HEK293 (cell line): ENCODE results near the gene SLC25A39.
"Not testable (repeated sequence)": the region's sequence is repeated elsewhere in the genome, so short reads cannot be mapped to it uniquely, and the experiment has no call there.

Experiments
- CTCF ChIA-PET: fragments of 350-600 bp; formaldehyde crosslinking; extraction: SDS; loops from one replicate; lab custom pipeline; 2021; ENCODE audit warnings: antibody characterized with exemption; lab: Yijun Ruan, JAX
- POLR2A ChIA-PET: fragments of 300-600 bp; formaldehyde crosslinking; extraction: SDS; loops from one replicate; lab custom pipeline; 2020; ENCODE audit warnings: antibody characterized with exemption, inconsistent platforms; lab: Yijun Ruan, JAX
- H3K27ac ChIP-seq: fragments of 200-500 bp; sonication (Bioruptor generic); 2 replicates; pipeline ENCODE4 v1.5.1; 2014; ENCODE audit warnings: low read depth, low read length, control low read depth, inconsistent platforms; ENCODE audit errors: extremely low read depth
- H3K36me3 ChIP-seq, 2 experiments: fragments of 200-500 bp in 1 of 2; sonication (Bioruptor generic) in 1 of 2; 1 replicate in 1 of 2; 2 replicates in 1 of 2; pipeline ENCODE4 v1.5.1; 2014 to 2017; ENCODE audit warnings: inconsistent platforms in 2 of 2, low read length in 2 of 2; ENCODE audit not compliant: control insufficient read depth in 2 of 2, insufficient read depth in 1 of 2
- H3K4me1 ChIP-seq: fragments of 200-500 bp; sonication (Bioruptor generic); 2 replicates; pipeline ENCODE4 v1.5.1; 2014; ENCODE audit warnings: mild to moderate bottlenecking, low read length, inconsistent platforms; ENCODE audit not compliant: control insufficient read depth, insufficient read depth
- H3K4me3 ChIP-seq: 2 replicates; pipeline ENCODE4 v1.5.1; 2011; ENCODE audit warnings: low read depth, mild to moderate bottlenecking, control low read depth, low read length, moderate library complexity
- H3K9me3 ChIP-seq: fragments of 200-500 bp; sonication (Bioruptor generic); 2 replicates; pipeline ENCODE4 v1.5.1; 2014; ENCODE audit warnings: low read depth, low read length, inconsistent platforms; ENCODE audit not compliant: control insufficient read depth, insufficient read depth
- FEZF1 ChIP-seq: fragments of 450-650 bp; formaldehyde crosslinking; IDR thresholded peaks from 2 replicates; pipeline ENCODE4 v1.5.1; 2016; ENCODE audit warnings: missing biosample characterization, missing genetic modification characterization
- ZBTB17 ChIP-seq: fragments of 450-650 bp; formaldehyde crosslinking; IDR thresholded peaks from 2 replicates; pipeline ENCODE4 v1.5.1; 2016; ENCODE audit warnings: missing biosample characterization, missing genetic modification characterization
- ZBTB48 ChIP-seq: fragments of 450-650 bp; formaldehyde crosslinking; IDR thresholded peaks from 2 replicates; pipeline ENCODE4 v1.5.1; 2016; ENCODE audit warnings: missing biosample characterization, missing genetic modification characterization
- ZBTB8A ChIP-seq: fragments of 450-650 bp; formaldehyde crosslinking; IDR thresholded peaks from 2 replicates; pipeline ENCODE4 v1.5.1; 2016; ENCODE audit warnings: missing biosample characterization, missing genetic modification characterization
- ZIC2 ChIP-seq: fragments of 450-650 bp; formaldehyde crosslinking; IDR thresholded peaks from 2 replicates; pipeline ENCODE4 v1.5.1; 2016; ENCODE audit warnings: missing biosample characterization, missing genetic modification characterization
- ZNF114 ChIP-seq: fragments of 450-650 bp; formaldehyde crosslinking; IDR thresholded peaks from 2 replicates; pipeline ENCODE4 v1.5.0; 2017; ENCODE audit warnings: missing biosample characterization, missing genetic modification characterization
- ZNF121 ChIP-seq: fragments of 450-650 bp; formaldehyde crosslinking; IDR thresholded peaks from 2 replicates; pipeline ENCODE4 v1.5.1; 2016; ENCODE audit warnings: missing biosample characterization, missing genetic modification characterization
- ZNF19 ChIP-seq: fragments of 450-650 bp; formaldehyde crosslinking; IDR thresholded peaks from 2 replicates; pipeline ENCODE4; 2016; ENCODE audit warnings: missing biosample characterization, missing genetic modification characterization, low read depth
- ZNF341 ChIP-seq: fragments of 450-650 bp; formaldehyde crosslinking; IDR thresholded peaks from 2 replicates; pipeline ENCODE4; 2016; ENCODE audit warnings: low read depth, missing biosample characterization, missing genetic modification characterization
- ZNF391 ChIP-seq: fragments of 450-650 bp; formaldehyde crosslinking; IDR thresholded peaks from 2 replicates; pipeline ENCODE4 v1.5.1; 2016; ENCODE audit warnings: low read depth, missing biosample characterization, missing genetic modification characterization, borderline replicate concordance
- ZNF501 ChIP-seq: fragments of 450-650 bp; formaldehyde crosslinking; IDR thresholded peaks from 2 replicates; pipeline ENCODE4 v1.5.1; 2016; ENCODE audit warnings: missing biosample characterization, missing genetic modification characterization
- ZNF623 ChIP-seq: fragments of 450-650 bp; formaldehyde crosslinking; IDR thresholded peaks from 2 replicates; pipeline ENCODE4 v1.5.1; 2016; ENCODE audit warnings: missing biosample characterization, missing genetic modification characterization

SLC25A39 gene

DNA sequence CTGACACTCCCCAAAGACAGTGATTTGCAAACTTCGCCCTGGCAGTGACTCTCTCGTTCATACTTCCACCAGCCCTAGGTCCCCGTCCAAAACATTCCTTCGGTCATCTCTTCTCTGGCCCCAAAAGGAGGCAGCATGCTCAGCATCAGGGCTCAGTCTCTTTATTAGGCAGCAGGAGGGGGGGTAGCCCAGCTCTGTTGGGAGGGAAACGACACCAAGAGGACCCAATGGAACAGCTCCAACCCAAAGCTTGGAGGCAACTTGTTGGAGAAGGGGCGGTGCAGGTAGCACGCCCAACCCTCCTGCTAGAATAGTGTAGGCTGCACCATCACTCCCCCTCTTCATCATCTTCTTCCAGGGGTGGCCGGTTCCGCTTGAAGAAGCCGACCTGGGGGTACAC is 47.4 kb upstream of the SLC25A39 start (continued):
- no peak for TF ChIP-seq ZNF121 (tag by site-specific recombination)
- no peak for TF ChIP-seq ZBTB48 (tag by site-specific recombination)

DNA sequence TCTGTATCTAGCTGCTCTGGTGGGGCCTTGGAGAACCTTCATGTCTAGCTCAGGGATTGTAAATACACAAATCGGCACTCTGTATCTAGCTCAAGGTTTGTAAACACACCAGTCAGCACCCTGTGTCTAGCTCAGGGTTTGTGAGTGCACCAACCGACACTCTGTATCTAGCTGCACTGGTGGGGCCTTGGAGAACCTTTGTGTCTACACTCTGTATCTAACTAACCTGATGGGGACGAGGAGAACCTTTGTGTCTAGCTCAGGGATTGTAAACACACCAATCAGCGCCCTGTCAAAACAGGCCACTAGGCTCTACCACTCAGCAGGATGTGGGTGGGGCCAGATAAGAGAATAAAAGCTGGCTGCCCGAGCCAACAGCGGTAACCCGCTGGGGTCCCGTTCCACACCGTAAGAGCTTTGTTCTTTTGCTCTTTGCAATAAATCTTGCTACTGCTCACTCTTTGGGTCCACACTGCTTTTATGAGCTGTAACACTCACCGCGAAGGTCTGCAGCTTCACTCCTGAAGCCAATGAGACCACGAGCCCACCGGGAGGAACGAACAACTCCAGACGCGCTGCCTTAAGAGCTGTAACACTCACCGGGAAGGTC is 44.9 kb upstream of the SLC25A39 start:
- not testable (repeated sequence) for H3K4me1 ChIP-seq, H3K36me3 ChIP-seq, H3K9me3 ChIP-seq, H3K27ac ChIP-seq, H3K4me3 ChIP-seq
- TF ChIP-seq ZIC2 (peak; percentile 81), ZBTB17 (tag by site-specific recombination) (0 out of 2 replicates have a peak, but pooled peaks have one; percentile 23), FEZF1 (tag by site-specific recombination) (peak; percentile 95), ZNF341 (tag by site-specific recombination) (peak; percentile 35; the same call in 1 of the 2 replicates)
- ChIA-PET POLR2A (interaction anchor here (1.0 to 1.5 kb wide), 3 partner anchors 11 to 149 kb away, joined by 3 to 4 read pairs (median 4); no protein-coding TSS in a partner anchor), CTCF (interaction anchor here (0.6 to 1.8 kb wide), 5 partner anchors 11 to 178 kb away, joined by 3 to 7 read pairs (median 3); no protein-coding TSS in a partner anchor)

DNA sequence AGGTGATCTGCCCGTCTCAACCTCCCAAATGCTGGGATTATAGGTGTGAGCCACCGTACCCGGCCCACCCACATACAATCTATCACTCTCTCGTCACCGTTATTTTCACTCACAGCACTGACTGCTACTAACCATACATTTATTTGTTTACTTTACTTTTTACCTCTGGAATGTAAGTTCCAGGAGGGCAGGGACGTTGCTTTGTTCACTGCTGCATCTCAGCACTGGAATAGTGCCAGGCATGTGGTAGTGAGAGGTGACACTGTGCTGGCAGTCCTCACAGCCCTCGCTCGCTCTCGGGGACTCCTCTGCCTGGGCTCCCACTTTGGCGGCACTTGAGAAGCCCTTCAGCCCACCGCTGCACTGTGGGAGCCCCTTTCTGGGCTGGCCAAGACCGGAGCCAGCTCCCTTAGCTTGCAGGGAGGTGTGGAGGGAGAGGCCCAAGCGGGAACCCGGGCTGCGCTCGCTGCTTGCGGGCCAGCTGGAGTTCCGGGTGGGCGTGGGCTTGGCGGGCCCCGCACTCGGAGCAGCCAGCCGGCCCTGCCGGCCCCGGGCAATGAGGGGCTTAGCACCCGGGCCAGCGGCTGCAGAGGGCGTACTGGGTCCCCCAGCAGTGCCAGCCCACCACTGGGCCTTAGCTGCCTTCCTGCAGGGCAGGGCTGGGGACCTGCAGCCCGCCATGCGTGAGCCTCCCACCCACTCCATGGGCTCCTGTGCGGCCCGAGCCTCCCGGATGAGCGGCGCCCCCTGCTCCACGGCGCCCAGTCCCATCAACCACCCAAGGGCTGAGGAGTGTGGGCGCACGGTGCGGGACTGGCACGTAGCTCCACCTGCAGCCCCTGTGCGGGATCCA is 44.0 kb upstream of the SLC25A39 start:
- H3K36me3 ChIP-seq, H3K4me3 ChIP-seq, H3K27ac ChIP-seq, H3K4me1 ChIP-seq, H3K9me3 ChIP-seq: not testable (repeated sequence)
- ChIA-PET POLR2A (interaction anchor here (1.0 to 1.4 kb wide), 2 partner anchors 11 to 54 kb away, joined by 3 read pairs; no protein-coding TSS in a partner anchor), CTCF (interaction anchor here (1.1 to 2.6 kb wide), 3 partner anchors 7 to 154 kb away, joined by 3 to 19 read pairs (median 7); no protein-coding TSS in a partner anchor)
- TF ChIP-seq ZBTB8A (tag by site-specific recombination) = peak; percentile 36; the same call in 1 of the 2 replicates

DNA sequence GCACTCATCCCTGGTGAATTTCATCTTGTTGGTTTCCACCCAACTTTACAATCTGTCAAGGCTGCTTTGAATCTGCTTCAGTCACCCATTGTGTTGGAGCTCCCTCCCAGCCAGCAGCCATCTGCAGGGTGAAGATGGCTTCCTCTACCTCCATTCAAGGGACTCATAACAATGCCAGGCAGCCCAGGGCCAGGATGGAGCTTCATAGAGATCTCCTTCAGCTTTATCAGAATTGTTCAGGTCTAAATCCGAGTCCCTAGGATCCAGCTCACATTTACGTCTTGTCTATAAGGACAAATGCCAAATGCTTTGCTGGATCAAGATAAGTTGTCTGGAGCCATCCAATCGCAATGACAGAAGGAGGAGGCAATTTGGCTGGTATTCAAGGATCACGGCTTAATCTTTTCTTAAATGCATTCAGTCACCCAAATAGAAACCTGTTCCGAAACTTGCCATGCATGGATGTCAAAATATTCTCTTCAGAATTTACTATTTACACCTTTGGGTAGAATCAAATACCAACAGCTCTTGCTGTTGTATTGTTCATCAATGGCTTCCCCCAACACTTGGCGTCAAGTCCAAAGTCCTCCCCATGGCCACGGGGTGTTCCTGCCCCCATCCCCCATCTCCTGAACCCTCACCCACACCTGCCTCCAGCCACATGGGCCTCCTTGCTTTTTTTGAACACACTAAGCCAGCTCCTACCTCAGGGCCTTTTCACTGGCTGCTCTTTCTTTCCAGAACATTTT is 42.8 kb upstream of the SLC25A39 start:
- CTCF ChIA-PET = interaction anchor here (0.6 to 2.6 kb wide), 7 partner anchors 8 to 159 kb away, joined by 3 to 19 read pairs (median 5); no protein-coding TSS in a partner anchor
- POLR2A ChIA-PET = interaction anchor here (1.4 kb wide), 1 partner anchor 9 kb away, joined by 3 read pairs; no protein-coding TSS in a partner anchor
- TF ChIP-seq ZNF19 (tag by site-specific recombination) (no peak), ZNF114 (tag by site-specific recombination) (no peak), ZNF391 (tag by site-specific recombination) (no peak), ZBTB48 (tag by site-specific recombination) (no peak), ZNF501 (no peak), ZNF623 (tag by site-specific recombination) (peak; percentile 87)
- no peak overlapping the region for H3K27ac ChIP-seq
- H3K4me3 ChIP-seq = no peak overlapping the region
- H3K4me1 ChIP-seq = peaks cover 5% of the 10 kb centered on the region
- no peaks in the 10 kb centered on the region for H3K9me3 ChIP-seq
- no peaks in the 10 kb centered on the region for H3K36me3 ChIP-seq

DNA sequence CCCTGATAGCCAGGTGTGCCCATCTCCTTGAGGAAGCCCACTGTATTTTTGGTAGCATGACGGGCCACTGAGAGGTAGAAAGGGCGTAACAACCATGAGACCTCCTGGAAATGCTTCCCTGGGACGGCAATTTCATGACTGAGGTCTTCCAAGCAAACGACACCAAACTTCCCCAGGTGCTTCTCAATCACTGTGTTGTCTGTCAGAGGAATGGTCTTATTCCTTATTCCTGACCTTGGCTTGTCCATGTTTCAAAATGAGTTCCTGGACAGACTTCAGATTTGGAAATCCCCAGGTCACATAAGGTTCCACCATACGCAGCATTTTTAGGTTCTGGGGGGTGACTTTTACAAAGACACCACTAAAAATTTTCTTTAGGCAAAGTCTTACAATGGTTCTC is 40.4 kb upstream of the SLC25A39 start:
- POLR2A ChIA-PET, H3K9me3 ChIP-seq: not testable (repeated sequence)
- CTCF ChIA-PET = interaction anchor here (0.6 to 0.7 kb wide), 3 partner anchors 108 to 241 kb away, joined by 3 to 6 read pairs (median 5); partner anchors contain the start of gene HDAC5

More for the DNA sequence above, 40.4 kb upstream of the SLC25A39 start:
- H3K4me3 ChIP-seq, H3K36me3 ChIP-seq, H3K27ac ChIP-seq: not testable (repeated sequence)
- H3K4me1 ChIP-seq = peaks cover 21% of the 10 kb centered on the region
